H1 (cell line): ENCODE data around the gene WDFY4. TPM values are rescaled to one million over a fixed set of nuclear protein-coding genes. Genes with fewer than 3 reads are reported as not detected.

Experiments
- CTCF ChIA-PET: fragments of 300-600 bp; sonication (Branson Sonifier 250); formaldehyde crosslinking; loops from one replicate; lab custom pipeline; 2021; ENCODE audit not compliant: partially characterized antibody; lab: Charles Lee
- POLR2A ChIA-PET: fragments of 300-600 bp; sonication (Branson Sonifier 250); formaldehyde crosslinking; loops from one replicate; lab custom pipeline; 2021; ENCODE audit warnings: inconsistent platforms; ENCODE audit not compliant: partially characterized antibody; lab: Charles Lee
- DNase-seq, 2 experiments: peaks; one replicate each; pipeline versions ENCODE4 v3.0.0 to v3.0.0-alpha.2; 2010 to 2022; ENCODE audit warnings: low spot score in 2 of 2, low read depth in 1 of 2, mixed read lengths in 1 of 2
- FAIRE-seq: peaks from 2 replicates; lab custom pipeline; 2011; peaks lifted over from hg19 to GRCh38; lab: Jason Lieb, UNC
- H2AFZ ChIP-seq: 2 replicates; pipeline ENCODE4 v1.8.1; 2012; ENCODE audit warnings: low read length, inconsistent platforms
- H2AK5ac ChIP-seq: 2 replicates; pipeline ENCODE4 v1.6.1; 2013; ENCODE audit warnings: low read depth, low read length
- H2BK120ac ChIP-seq: replicated peaks from 2 replicates; pipeline ENCODE3; 2013; ENCODE audit warnings: low read depth, low read length, inconsistent platforms
- H2BK12ac ChIP-seq: 2 replicates; pipeline ENCODE4 v1.6.1; 2013; ENCODE audit warnings: low read depth, low read length
- H2BK15ac ChIP-seq: 2 replicates; pipeline ENCODE4 v1.6.1; 2013; ENCODE audit warnings: low read length
- H2BK20ac ChIP-seq: 2 replicates; pipeline ENCODE4 v1.6.1; 2013; ENCODE audit warnings: low read length
- H2BK5ac ChIP-seq: 2 replicates; pipeline ENCODE4 v1.6.1; 2013; ENCODE audit warnings: low read depth, low read length
- H3K14ac ChIP-seq: 2 replicates; pipeline ENCODE4 v1.6.1; 2013; ENCODE audit warnings: inconsistent platforms; ENCODE audit not compliant: insufficient read length
- H3K18ac ChIP-seq: 2 replicates; pipeline ENCODE4 v1.6.1; 2013; ENCODE audit warnings: low read length; ENCODE audit errors: extremely low read depth
- H3K23ac ChIP-seq: 2 replicates; pipeline ENCODE4 v1.6.1; 2013; ENCODE audit warnings: inconsistent platforms; ENCODE audit not compliant: insufficient read length
- H3K23me2 ChIP-seq: 2 replicates; pipeline ENCODE4 v1.6.1; 2013; ENCODE audit warnings: low read depth, low read length
- H3K27ac ChIP-seq: 2 replicates; pipeline ENCODE4 v1.6.1; 2011; ENCODE audit warnings: low read depth, low read length, inconsistent platforms
- H3K27me3 ChIP-seq, 4 experiments: replicated peaks in 1 of 4; 1 replicate in 1 of 4; 2 replicates in 3 of 4; pipeline versions ENCODE4 v1.6.1 to v1.8.1; 2011 to 2013; ENCODE audit warnings: low read length in 3 of 4, mild to moderate bottlenecking in 3 of 4, inconsistent platforms in 2 of 4, mixed read lengths in 2 of 4, moderate library complexity in 1 of 4; ENCODE audit not compliant: control insufficient read depth in 3 of 4, insufficient read depth in 3 of 4; ENCODE audit errors: extremely low read depth in 1 of 4
- H3K36me3 ChIP-seq, 4 experiments: 2 replicates each; pipeline versions ENCODE4 v1.6.1 to v1.8.1; 2011 to 2013; ENCODE audit warnings: mild to moderate bottlenecking in 4 of 4, low read length in 3 of 4, moderate library complexity in 2 of 4, control low read depth in 1 of 4, inconsistent platforms in 1 of 4; ENCODE audit not compliant: insufficient read depth in 4 of 4, control insufficient read depth in 2 of 4
- H3K4ac ChIP-seq: replicated peaks from 2 replicates; pipeline ENCODE3; 2013; ENCODE audit warnings: low read length, low read depth, mixed read lengths, inconsistent platforms; ENCODE audit not compliant: insufficient read length
- H3K4me1 ChIP-seq, 4 experiments: replicated peaks in 1 of 4; 1 replicate in 1 of 4; 2 replicates in 3 of 4; pipeline versions ENCODE4 v1.6.1 to v1.8.1; 2011 to 2013; ENCODE audit warnings: low read length in 3 of 4, inconsistent platforms in 2 of 4, mixed read lengths in 1 of 4; ENCODE audit not compliant: insufficient read depth in 4 of 4, control insufficient read depth in 3 of 4
- H3K4me2 ChIP-seq, 2 experiments: 2 replicates each; pipeline versions ENCODE4 v1.6.1 to v1.8.1; 2011 to 2013; ENCODE audit warnings: low read depth in 2 of 2, low read length in 2 of 2, control low read depth in 1 of 2, inconsistent platforms in 1 of 2, mild to moderate bottlenecking in 1 of 2; ENCODE audit not compliant: insufficient read depth in 1 of 2
- H3K4me3 ChIP-seq, 4 experiments: fragments of 200-600, 300-600 bp in 1 of 4; sonication (generic), shearing (Covaris generic), sonication (Bioruptor Twin) in 1 of 4; 2 replicates each; pipeline versions ENCODE4 v1.5.1 to v1.8.1; 2011 to 2016; ENCODE audit warnings: low read length in 4 of 4, low read depth in 3 of 4, control low read depth in 2 of 4, inconsistent platforms in 2 of 4, mild to moderate bottlenecking in 2 of 4, mixed read lengths in 1 of 4, moderate library complexity in 1 of 4; ENCODE audit not compliant: insufficient read depth in 2 of 4; ENCODE audit errors: extremely low read depth in 1 of 4
- H3K56ac ChIP-seq: replicated peaks from 2 replicates; pipeline ENCODE3; 2013; ENCODE audit warnings: low read depth, mild to moderate bottlenecking, mixed read lengths, low read length, inconsistent platforms; ENCODE audit not compliant: insufficient read length
- H3K79me1 ChIP-seq: 2 replicates; pipeline ENCODE4 v1.6.1; 2013; ENCODE audit warnings: low read depth, low read length, control low read depth
- H3K79me2 ChIP-seq, 2 experiments: 2 replicates each; pipeline versions ENCODE4 v1.6.1 to v1.8.1; 2012 to 2013; ENCODE audit warnings: low read length in 2 of 2, mild to moderate bottlenecking in 2 of 2, inconsistent platforms in 1 of 2; ENCODE audit not compliant: insufficient read depth in 2 of 2, control insufficient read depth in 1 of 2
- H3K9ac ChIP-seq, 4 experiments: replicated peaks in 1 of 4; 1 replicate in 1 of 4; 2 replicates in 3 of 4; pipeline versions ENCODE4 v1.6.1 to v1.8.1; 2011 to 2013; ENCODE audit warnings: low read depth in 3 of 4, low read length in 3 of 4, control low read depth in 2 of 4, mild to moderate bottlenecking in 2 of 4, moderate library complexity in 2 of 4, inconsistent platforms in 1 of 4; ENCODE audit errors: extremely low read depth in 1 of 4
- H3K9me3 ChIP-seq, 2 experiments: 2 replicates each; pipeline versions ENCODE4 v1.6.1 to v1.8.1; 2012 to 2013; ENCODE audit warnings: mild to moderate bottlenecking in 2 of 2, moderate library complexity in 2 of 2, control low read depth in 1 of 2, inconsistent platforms in 1 of 2, low read depth in 1 of 2, low read length in 1 of 2, mixed read lengths in 1 of 2; ENCODE audit not compliant: insufficient read depth in 2 of 2
- H4K20me1 ChIP-seq, 2 experiments: replicated peaks in 1 of 2; 2 replicates each; pipeline versions ENCODE3 to v1.8.1; 2011 to 2013; ENCODE audit warnings: inconsistent platforms in 2 of 2, low read length in 2 of 2, mild to moderate bottlenecking in 1 of 2; ENCODE audit not compliant: insufficient read depth in 2 of 2, control insufficient read depth in 1 of 2
- H4K5ac ChIP-seq: 2 replicates; pipeline ENCODE4 v1.6.1; 2013; ENCODE audit warnings: low read length, low read depth, mixed read lengths, inconsistent platforms; ENCODE audit not compliant: insufficient read length
- H4K8ac ChIP-seq: 2 replicates; pipeline ENCODE4 v1.8.0; 2013; ENCODE audit warnings: mild to moderate bottlenecking, moderate library complexity, low read length, inconsistent platforms; ENCODE audit not compliant: insufficient read depth; ENCODE audit errors: extremely low read depth
- H4K91ac ChIP-seq: replicated peaks from 2 replicates; pipeline ENCODE3; 2013; ENCODE audit warnings: low read length, mixed read lengths, inconsistent platforms; ENCODE audit not compliant: insufficient read length
- CHD2 ChIP-seq: IDR thresholded peaks from 2 replicates; pipeline ENCODE4 v1.6.1; 2012; ENCODE audit warnings: low read length, improper control_type of control experiment
- CTCF ChIP-seq, 3 experiments: IDR thresholded peaks; 1 replicate in 2 of 3; 2 replicates in 1 of 3; pipeline versions ENCODE4 v1.5.1 to v1.6.1; 2011; ENCODE audit warnings: low read length in 3 of 3, mild to moderate bottlenecking in 3 of 3, inconsistent platforms in 2 of 3, low read depth in 1 of 3, moderate library complexity in 1 of 3; ENCODE audit not compliant: insufficient read depth in 1 of 3; ENCODE audit errors: control extremely low read depth in 1 of 3
- RAD21 ChIP-seq, 2 experiments: IDR thresholded peaks in 1 of 2; conservative IDR thresholded peaks in 1 of 2; 2 replicates each; pipeline ENCODE4 v1.6.1; 2011; ENCODE audit warnings: low read depth in 2 of 2, low read length in 2 of 2, improper control_type of control experiment in 1 of 2, inconsistent platforms in 1 of 2, mild to moderate bottlenecking in 1 of 2, moderate library complexity in 1 of 2
- WGBS, 2 experiments: shearing (Covaris generic) in 1 of 2; methylation state at CpG; one replicate each; pipeline versions ENCODE4 v1.1.6 to v1.1.7; 2013 to 2015; ENCODE audit warnings: low lambda C conversion rate in 2 of 2, mixed read lengths in 2 of 2, inconsistent platforms in 1 of 2, low coverage in 1 of 2, missing lambda C conversion rate in 1 of 2; ENCODE audit not compliant: insufficient replicate concordance in 2 of 2, insufficient coverage in 1 of 2, insufficient read length in 1 of 2; ENCODE audit errors: extremely low coverage in 1 of 2, missing lambda C conversion rate in 1 of 2; 5-methylcytosine and 5-hydroxymethylcytosine counted together
- polyA plus RNA-seq, 7 experiments: library from polyadenylated mRNA; depleted of rRNA in 3 of 7; stranded (reverse) in 5 of 7; unstranded in 2 of 7; fragments of >200 nt in 5 of 7; fragments of 200-250 nt in 2 of 7; gene quantifications; 1 replicate in 5 of 7; 2 replicates in 1 of 7; 4 replicates in 1 of 7; pipeline versions ENCODE4 v1.2.1 to v1.2.3, GENCODE V29; 2011 to 2013; ENCODE audit warnings: missing spikeins in 2 of 7, mixed read lengths in 2 of 7
- total RNA-seq: library from RNA; stranded (reverse); fragmentation: NEBNext Ultra II Directional; extraction: Animal tissue kit (Norgen Biotek cat#: 25700); gene quantifications from 2 replicates; pipeline ENCODE4 v1.2.1, GENCODE V29; 2021

WDFY4 gene
- total and polyA plus RNA-seq, 2 of the 8 experiments (the other 6 are each of a cell fraction or from before 2014, with no cell fraction given), result not detected

DNA sequence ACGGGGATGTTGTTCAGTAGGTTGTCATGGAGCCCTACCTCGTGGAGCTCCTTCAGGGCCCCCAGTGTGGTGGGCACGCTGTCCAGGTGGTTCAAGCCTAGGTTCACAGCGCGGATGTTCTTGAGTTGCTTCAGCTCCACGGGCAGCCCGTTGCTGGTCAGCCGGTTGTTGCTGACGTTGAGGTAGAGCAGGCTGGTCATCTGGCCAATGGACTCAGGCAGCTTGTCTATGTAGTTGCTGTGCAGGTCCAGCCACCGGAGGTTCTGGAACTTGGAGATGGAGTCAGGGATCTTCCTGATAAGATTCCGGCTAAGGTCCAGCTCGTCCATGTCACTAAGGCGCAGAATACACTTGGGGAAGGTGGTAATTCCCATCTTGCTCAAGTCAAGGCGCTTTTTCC, 229.0 kb downstream of the WDFY4 start:
- H3K4me1 ChIP-seq, result no peaks in the 10 kb centered on the region
- no peak overlapping the region for H2BK12ac ChIP-seq
- no peak overlapping the region for H3K4ac ChIP-seq
- H3K23me2 ChIP-seq, result no peaks in the 10 kb centered on the region
- no peak overlapping the region for H3K18ac ChIP-seq
- no peaks in the 10 kb centered on the region for H3K36me3 ChIP-seq
- no peak overlapping the region for H4K91ac ChIP-seq
- DNase-seq, result no peak
- H2BK15ac ChIP-seq, result no peak overlapping the region
- POLR2A ChIA-PET, result interaction anchor here (1.7 kb wide), 1 partner anchor 13 kb away, joined by 5 read pairs; no protein-coding TSS in a partner anchor
- no peak overlapping the region for H4K5ac ChIP-seq
- no peak overlapping the region for H3K4me3 ChIP-seq
- no peaks in the 10 kb centered on the region for H3K9me3 ChIP-seq
- H3K9ac ChIP-seq, result no peak overlapping the region
- H2BK120ac ChIP-seq, result no peak overlapping the region
- H2BK5ac ChIP-seq, result no peak overlapping the region
- CTCF ChIA-PET, result interaction anchor here (1.0 to 1.4 kb wide), 5 partner anchors 8 to 170 kb away, joined by 3 to 5 read pairs (median 3); no protein-coding TSS in a partner anchor
- TF ChIP-seq CTCF (IDR thresholded peaks at IDR 0.05; ENCODE audit: control extremely low read depth in 1 of 3, insufficient read depth in 1 of 3, low read depth in 1 of 3, low read length in 3 of 3) (no peak), CHD2 (no peak), RAD21 (IDR thresholded peaks at IDR 0.05 in 1 of 2, conservative IDR thresholded peaks at IDR 0.05 in 1 of 2; ENCODE audit: low read depth in 2 of 2, low read length in 2 of 2) (no peak)
- TF ChIP-seq, all 59 proteins: peak for 0
- H4K20me1 ChIP-seq, result no peaks in the 10 kb centered on the region
- no peak overlapping the region for H2AFZ ChIP-seq
- no peaks in the 10 kb centered on the region for H3K27me3 ChIP-seq
- FAIRE-seq, result no peak
- H3K4me2 ChIP-seq, result no peak overlapping the region
- WGBS, 2 experiments, result 93% methylated on average over 14 of the region's 14 CpGs; no CpG with 5 or more reads in 1 of the 2 experiments
- H3K56ac ChIP-seq, result no peak overlapping the region
- no peaks in the 10 kb centered on the region for H3K79me2 ChIP-seq
- no peak overlapping the region for H4K8ac ChIP-seq
- no peaks in the 10 kb centered on the region for H3K79me1 ChIP-seq
- H3K27ac ChIP-seq, result no peak overlapping the region
- H2AK5ac ChIP-seq, result no peak overlapping the region
- H3K23ac ChIP-seq, result no peak overlapping the region
- no peak overlapping the region for H3K14ac ChIP-seq
- no peak overlapping the region for H2BK20ac ChIP-seq
